ENCODE measurements around the gene NAIF1. TPM values are rescaled to one million over a fixed set of nuclear protein-coding genes. Genes with fewer than 3 reads are reported as not detected.

The NAIF1 gene
- polyA plus RNA-seq, 1 donor: 7.9 TPM

DNA sequence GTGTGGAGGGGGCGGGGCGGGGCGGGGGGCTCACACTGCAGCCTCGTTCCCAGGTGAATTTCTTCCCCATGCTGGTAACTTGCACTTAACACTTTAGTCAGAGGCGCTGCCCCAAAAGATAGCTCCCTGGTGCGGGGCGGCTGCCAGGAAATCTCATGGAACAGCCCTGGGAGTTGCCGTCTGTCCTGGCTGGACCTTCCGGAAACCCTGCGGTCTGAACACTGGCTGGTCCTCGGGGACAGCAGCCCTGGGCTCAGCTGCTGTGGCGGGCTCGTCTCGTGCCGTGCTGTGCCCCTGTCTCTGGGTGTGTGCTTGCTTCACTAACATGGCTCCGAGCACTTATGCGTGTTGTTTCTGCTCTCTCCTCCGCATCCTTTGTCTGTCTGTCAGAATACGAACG lies 34.6 kb upstream of the NAIF1 start:
- no CpG with 5 or more reads among the region's 20 CpGs for WGBS (ENCODE audit: insufficient coverage, low lambda C conversion rate)
- Histone ChIP-seq H3K27ac (ENCODE audit: low read length) (no peak overlapping the region), H3K4me1 (ENCODE audit: control insufficient read depth, insufficient read depth, low read length) (peaks cover 66% of the 10 kb centered on the region), H3K27me3 (ENCODE audit: control insufficient read depth, insufficient read depth, low read length) (no peaks in the 10 kb centered on the region), H3K4me3 (ENCODE audit: low read length) (no peak overlapping the region), H3K36me3 (ENCODE audit: control insufficient read depth, insufficient read depth, low read length) (peaks cover 48% of the 10 kb centered on the region), H3K9me3 (ENCODE audit: control insufficient read depth, low read depth, low read length) (no peaks in the 10 kb centered on the region)
- DNase-seq: no peak

DNA sequence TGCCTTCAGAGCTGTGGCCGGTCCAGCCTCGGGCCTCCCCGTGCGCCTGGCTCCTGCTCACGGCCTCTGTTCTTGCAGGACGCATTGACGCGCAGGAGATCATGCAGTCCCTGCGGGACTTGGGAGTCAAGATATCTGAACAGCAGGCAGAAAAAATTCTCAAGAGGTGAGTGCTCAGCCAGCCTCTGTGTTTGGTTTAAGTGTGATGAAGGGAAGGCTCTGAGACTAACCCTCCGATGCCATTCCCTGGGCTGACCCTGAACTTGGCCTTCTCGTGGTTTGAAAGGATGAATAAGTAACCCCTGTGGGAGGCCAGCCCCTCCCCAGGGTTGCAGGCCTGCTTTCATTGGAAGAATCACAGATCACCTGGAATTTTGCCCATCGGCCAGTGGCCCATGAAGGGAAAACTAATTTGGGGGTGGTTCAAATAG lies 34.1 kb upstream of the NAIF1 start:
- Histone ChIP-seq H3K4me3 (ENCODE audit: low read length) (no peak overlapping the region), H3K27ac (ENCODE audit: low read length) (no peak overlapping the region), H3K4me1 (ENCODE audit: control insufficient read depth, insufficient read depth, low read length) (peaks cover 66% of the 10 kb centered on the region), H3K9me3 (ENCODE audit: control insufficient read depth, low read depth, low read length) (no peaks in the 10 kb centered on the region), H3K36me3 (ENCODE audit: control insufficient read depth, insufficient read depth, low read length) (peaks cover 44% of the 10 kb centered on the region), H3K27me3 (ENCODE audit: control insufficient read depth, insufficient read depth, low read length) (no peaks in the 10 kb centered on the region)
- no peak for DNase-seq
- WGBS (ENCODE audit: insufficient coverage, low lambda C conversion rate): no CpG with 5 or more reads among the region's 12 CpGs

DNA sequence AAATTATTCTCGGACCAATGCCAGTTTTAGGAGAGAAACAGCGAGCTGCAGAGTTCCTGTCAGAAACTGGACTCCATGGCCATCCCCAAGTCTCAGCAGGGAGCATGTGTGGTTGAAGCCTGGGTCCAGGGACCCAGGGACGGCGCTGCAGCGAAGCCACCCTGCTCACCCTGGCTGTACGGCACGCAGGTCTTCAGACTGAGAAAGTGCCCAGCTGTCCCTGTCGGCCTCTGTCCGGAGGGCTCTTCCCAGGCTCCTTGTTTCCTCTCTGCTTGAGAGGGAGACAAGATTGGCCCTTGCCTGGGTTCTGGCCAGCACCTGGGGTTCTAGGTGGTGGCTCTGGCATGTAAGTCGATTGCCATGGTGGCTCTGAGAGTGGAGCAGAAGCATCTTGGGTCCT lies 33.5 kb upstream of the NAIF1 start:
- WGBS (ENCODE audit: insufficient coverage, low lambda C conversion rate): no CpG with 5 or more reads among the region's 10 CpGs
- Histone ChIP-seq H3K27me3 (ENCODE audit: control insufficient read depth, insufficient read depth, low read length) (no peaks in the 10 kb centered on the region), H3K4me3 (ENCODE audit: low read length) (no peak overlapping the region), H3K4me1 (ENCODE audit: control insufficient read depth, insufficient read depth, low read length) (peaks cover 62% of the 10 kb centered on the region), H3K27ac (ENCODE audit: low read length) (peak overlapping the region; percentile 97), H3K9me3 (ENCODE audit: control insufficient read depth, low read depth, low read length) (no peaks in the 10 kb centered on the region), H3K36me3 (ENCODE audit: control insufficient read depth, insufficient read depth, low read length) (peaks cover 37% of the 10 kb centered on the region)
- no peak for DNase-seq

DNA sequence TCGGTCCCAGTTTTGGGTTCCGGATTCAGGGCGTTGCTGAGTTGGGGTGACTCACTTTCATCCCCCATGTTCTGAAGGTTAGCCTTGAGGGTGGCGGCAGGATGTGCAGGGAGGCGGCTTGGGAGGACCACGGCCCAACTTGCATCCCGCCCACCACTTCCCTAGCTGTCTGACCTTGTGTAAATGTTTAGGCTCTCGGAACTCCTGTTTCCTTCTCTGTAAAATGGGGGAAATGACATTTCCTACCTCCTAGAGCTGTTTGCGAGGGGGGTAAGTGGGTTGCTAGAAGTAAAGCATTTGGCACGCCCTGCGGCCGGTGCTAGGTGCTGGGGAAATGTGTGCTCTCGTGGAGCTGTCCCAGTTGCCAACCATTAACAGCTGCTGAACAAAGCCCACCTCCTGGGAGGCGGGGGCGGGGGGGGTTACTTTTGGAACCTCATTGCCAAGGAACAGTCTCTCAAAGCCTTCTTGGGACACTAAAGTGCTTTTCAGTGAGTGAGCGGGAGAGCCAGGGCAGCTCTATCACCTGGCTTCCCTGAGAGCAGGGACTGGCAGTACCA lies 32.9 kb upstream of the NAIF1 start:
- H3K27ac ChIP-seq (ENCODE audit: low read length): peak overlapping the region; percentile 97
- WGBS (ENCODE audit: insufficient coverage, low lambda C conversion rate): no CpG with 5 or more reads among the region's 16 CpGs
- no peaks in the 10 kb centered on the region for H3K9me3 ChIP-seq (ENCODE audit: control insufficient read depth, low read depth, low read length)
- no peak for DNase-seq
- H3K36me3 ChIP-seq (ENCODE audit: control insufficient read depth, insufficient read depth, low read length): peaks cover 34% of the 10 kb centered on the region
- H3K27me3 ChIP-seq (ENCODE audit: control insufficient read depth, insufficient read depth, low read length): no peaks in the 10 kb centered on the region
- H3K4me3 ChIP-seq (ENCODE audit: low read length): peak overlapping the region; percentile 61
- H3K4me1 ChIP-seq (ENCODE audit: control insufficient read depth, insufficient read depth, low read length): peaks cover 58% of the 10 kb centered on the region

DNA sequence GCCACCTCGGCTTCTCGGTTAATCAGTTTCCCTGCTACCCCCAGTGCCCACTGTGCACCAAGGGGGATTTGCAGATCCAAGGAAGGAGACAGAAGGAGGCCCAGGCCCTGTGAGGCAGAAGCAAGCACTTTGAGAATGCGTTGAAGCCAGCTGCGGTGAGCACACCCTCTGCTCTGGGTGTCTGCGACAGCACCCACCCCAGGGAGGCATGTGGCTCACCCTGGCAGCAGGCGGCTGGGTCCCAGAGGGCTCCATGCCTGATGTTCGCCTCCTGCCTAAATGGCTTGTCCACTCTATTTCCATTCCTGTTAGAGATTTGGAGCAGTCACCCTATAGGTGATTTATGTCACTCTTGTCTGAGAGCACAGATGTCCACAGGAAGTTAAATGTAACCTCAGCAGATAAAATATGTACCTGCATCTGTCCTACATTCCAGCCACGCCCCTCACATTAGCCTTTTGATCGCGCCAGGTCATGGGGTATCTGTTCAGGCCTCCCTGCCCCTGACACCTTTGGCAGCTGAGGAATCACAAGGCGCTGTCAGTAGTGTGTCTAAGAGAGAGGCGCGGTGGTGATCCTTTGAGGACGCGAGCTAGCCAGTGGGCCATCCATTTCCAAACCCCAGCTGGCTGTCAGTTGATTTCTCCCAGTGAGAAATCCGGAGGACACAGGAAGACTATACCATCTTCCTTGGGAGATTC lies 32.3 kb upstream of the NAIF1 start:
- Histone ChIP-seq H3K27ac (ENCODE audit: low read length) (peak overlapping the region; percentile 97), H3K4me3 (ENCODE audit: low read length) (peak overlapping the region; percentile 61), H3K36me3 (ENCODE audit: control insufficient read depth, insufficient read depth, low read length) (peaks cover 34% of the 10 kb centered on the region), H3K4me1 (ENCODE audit: control insufficient read depth, insufficient read depth, low read length) (peaks cover 53% of the 10 kb centered on the region), H3K9me3 (ENCODE audit: control insufficient read depth, low read depth, low read length) (no peaks in the 10 kb centered on the region), H3K27me3 (ENCODE audit: control insufficient read depth, insufficient read depth, low read length) (no peaks in the 10 kb centered on the region)
- DNase-seq: peak; percentile 85 to 87
- no CpG with 5 or more reads among the region's 16 CpGs for WGBS (ENCODE audit: insufficient coverage, low lambda C conversion rate)

DNA sequence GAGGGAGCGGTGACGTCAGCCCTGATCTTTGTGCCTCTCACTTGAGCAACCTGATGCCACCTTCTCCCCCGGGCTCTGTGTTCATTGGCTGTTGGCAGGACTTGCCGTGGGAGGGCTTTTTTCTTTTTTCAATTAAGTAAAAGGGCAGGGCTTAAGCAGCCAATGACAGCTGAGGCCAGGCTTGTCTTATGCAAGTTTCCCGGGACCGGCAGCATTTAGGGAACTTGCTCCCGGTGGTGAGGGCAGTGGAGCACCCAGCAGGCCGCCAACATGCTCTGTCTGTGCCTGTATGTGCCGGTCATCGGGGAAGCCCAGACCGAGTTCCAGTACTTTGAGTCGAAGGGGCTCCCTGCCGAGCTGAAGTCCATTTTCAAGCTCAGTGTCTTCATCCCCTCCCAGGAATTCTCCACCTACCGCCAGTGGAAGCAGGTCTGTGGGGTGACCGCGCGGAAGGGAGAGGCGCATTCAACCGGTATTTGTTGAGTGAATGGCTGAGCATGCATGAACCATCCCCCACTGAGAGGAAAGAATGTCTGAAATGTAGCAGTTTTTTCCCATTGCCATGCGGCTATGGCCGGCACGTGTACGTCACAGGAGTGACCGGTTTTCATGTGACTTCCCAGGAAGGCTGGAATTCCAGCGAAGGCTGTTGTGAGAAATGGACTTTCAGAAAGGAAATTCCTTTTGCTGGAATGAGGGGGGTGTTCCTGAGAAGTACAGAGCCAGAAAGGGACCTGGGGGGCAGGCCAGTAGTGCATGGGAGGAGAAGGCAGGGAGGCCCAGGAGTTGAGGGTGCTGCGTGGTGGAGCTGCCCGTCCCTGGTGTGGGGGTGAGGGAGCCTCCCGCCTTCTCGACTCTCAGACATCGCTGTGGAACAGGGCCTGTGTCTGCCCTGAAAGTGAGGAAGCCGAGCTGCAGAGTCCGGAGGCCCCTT lies 31.4 kb upstream of the NAIF1 start:
- H3K27me3 ChIP-seq (ENCODE audit: control insufficient read depth, insufficient read depth, low read length): no peaks in the 10 kb centered on the region
- peaks cover 27% of the 10 kb centered on the region for H3K36me3 ChIP-seq (ENCODE audit: control insufficient read depth, insufficient read depth, low read length)
- WGBS (ENCODE audit: insufficient coverage, low lambda C conversion rate): no CpG with 5 or more reads among the region's 32 CpGs
- H3K4me3 ChIP-seq (ENCODE audit: low read length): peak overlapping the region; percentile 61
- peaks cover 45% of the 10 kb centered on the region for H3K4me1 ChIP-seq (ENCODE audit: control insufficient read depth, insufficient read depth, low read length)
- H3K27ac ChIP-seq (ENCODE audit: low read length): peak overlapping the region; percentile 97
- no peaks in the 10 kb centered on the region for H3K9me3 ChIP-seq (ENCODE audit: control insufficient read depth, low read depth, low read length)
- peak; percentile 97 to 98 for DNase-seq

DNA sequence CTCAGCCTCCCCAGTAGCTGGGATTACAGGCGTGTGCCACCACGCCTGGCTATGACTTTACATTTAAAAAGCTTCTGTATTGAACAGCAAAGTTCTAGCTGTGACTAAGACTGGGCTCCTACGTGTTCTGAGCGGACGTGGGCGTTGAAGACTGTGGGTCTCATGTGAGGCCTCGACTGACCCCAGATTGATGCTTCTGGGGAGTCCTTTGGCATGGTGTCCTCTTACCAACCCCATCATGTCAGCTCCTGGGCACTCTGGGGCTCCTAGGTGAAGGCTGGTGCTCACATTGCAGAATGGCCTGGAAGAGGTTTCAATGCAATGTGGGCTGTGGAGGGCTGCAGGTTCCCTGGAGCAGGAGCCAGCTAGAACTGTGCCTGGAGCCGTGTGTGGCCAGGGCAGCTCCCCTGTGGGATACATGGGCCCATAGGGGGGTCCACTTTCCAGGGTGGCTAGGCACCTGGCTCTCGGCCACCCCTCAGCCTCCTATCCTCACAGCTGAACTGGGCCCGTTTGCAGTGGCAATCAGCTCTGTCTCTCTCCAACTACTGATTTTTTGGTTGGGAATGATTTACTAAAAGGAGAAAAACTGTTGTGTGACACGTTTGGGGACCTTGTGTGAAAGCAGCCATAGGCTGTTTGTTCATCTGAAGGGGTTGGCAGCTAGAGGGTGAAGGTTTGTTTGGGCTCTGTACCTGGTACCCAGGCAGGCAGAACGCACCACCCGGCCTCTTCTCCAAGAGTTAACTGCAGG lies 30.6 kb upstream of the NAIF1 start:
- Histone ChIP-seq H3K27ac (ENCODE audit: low read length) (peak overlapping the region; percentile 97), H3K4me3 (ENCODE audit: low read length) (no peak overlapping the region), H3K4me1 (ENCODE audit: control insufficient read depth, insufficient read depth, low read length) (peaks cover 38% of the 10 kb centered on the region), H3K36me3 (ENCODE audit: control insufficient read depth, insufficient read depth, low read length) (peaks cover 19% of the 10 kb centered on the region), H3K9me3 (ENCODE audit: control insufficient read depth, low read depth, low read length) (no peaks in the 10 kb centered on the region), H3K27me3 (ENCODE audit: control insufficient read depth, insufficient read depth, low read length) (no peaks in the 10 kb centered on the region)
- no peak for DNase-seq
- WGBS (ENCODE audit: insufficient coverage, low lambda C conversion rate): no CpG with 5 or more reads among the region's 13 CpGs

DNA sequence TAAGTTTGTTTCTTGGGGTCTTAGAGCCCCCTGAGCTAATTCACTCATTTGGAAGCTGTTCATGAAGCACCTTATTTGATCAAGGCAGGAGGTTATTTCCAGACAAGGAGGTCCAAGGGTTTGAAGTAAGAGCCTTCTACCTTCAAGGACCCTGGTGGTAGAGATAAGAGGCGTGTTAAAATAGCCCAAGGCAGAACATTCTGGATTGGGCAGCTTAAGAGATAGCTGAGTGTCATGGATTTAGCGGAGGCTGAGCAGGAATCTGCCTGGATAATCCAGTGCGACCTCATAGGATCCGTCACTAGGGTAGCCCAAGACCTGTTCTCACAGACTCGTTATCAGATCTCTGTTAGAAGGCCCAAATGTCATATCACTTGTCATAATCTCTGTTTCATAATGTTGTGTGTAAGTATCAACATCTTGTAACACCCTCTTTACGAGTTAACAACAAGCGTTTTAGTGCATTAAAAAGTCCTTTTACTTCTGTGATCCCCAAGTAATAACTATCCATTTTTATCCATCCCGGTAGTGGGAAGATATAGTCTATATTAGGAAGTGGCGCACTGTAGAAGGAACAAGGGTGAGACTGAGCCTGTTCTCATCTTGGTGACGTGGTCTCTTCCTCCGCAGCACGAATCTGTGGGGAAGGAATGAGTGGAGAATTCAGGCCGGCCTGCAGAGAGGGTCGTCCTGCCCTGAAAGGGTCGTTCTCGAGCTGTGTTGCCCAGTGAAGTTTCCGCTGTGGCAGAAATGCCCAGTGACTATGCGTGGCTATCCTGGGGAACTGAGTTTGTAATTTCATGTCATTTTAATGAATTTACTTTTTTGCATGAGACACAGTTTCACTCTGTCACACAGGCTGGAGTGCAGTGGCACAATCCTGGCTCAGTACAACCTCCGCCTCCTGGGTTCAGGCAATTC lies 29.8 kb upstream of the NAIF1 start:
- no CpG with 5 or more reads among the region's 19 CpGs for WGBS (ENCODE audit: insufficient coverage, low lambda C conversion rate)
- Histone ChIP-seq H3K4me3 (ENCODE audit: low read length) (no peak overlapping the region), H3K9me3 (ENCODE audit: control insufficient read depth, low read depth, low read length) (no peaks in the 10 kb centered on the region), H3K27me3 (ENCODE audit: control insufficient read depth, insufficient read depth, low read length) (no peaks in the 10 kb centered on the region), H3K36me3 (ENCODE audit: control insufficient read depth, insufficient read depth, low read length) (peaks cover 10% of the 10 kb centered on the region), H3K27ac (ENCODE audit: low read length) (peak overlapping the region; percentile 97), H3K4me1 (ENCODE audit: control insufficient read depth, insufficient read depth, low read length) (peaks cover 37% of the 10 kb centered on the region)
- no peak for DNase-seq

DNA sequence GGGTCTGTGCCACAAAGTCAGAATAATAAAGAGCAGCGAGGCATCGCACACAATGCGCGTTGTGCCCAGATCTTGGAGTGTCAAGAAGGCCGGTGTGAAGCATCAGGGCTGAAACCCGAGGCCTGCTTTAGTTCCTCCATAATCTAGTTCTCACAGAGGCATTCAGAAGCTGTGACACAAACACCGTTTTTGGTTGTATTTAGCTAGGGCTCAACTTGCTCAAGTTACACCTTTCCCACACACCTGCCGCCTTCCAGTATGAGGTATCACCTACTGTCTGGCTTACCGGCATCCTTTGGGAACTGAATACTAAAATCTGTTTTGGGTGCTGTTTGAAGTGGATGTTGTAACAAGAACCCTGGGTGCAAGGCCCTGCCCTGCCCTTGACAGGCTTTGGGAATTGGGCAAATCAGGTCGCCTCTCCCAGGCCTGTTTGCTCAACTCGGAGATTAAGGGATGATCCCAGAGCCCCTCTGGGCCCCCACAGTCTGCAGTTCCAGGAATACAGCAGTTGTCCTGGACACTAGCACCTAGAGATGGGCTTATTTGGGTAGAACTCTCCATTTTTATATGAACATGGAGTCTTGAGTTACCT lies 27.9 kb upstream of the NAIF1 start:
- Histone ChIP-seq H3K36me3 (ENCODE audit: control insufficient read depth, insufficient read depth, low read length) (no peaks in the 10 kb centered on the region), H3K4me3 (ENCODE audit: low read length) (no peak overlapping the region), H3K27me3 (ENCODE audit: control insufficient read depth, insufficient read depth, low read length) (no peaks in the 10 kb centered on the region), H3K27ac (ENCODE audit: low read length) (peak overlapping the region; percentile 71), H3K4me1 (ENCODE audit: control insufficient read depth, insufficient read depth, low read length) (peaks cover 24% of the 10 kb centered on the region), H3K9me3 (ENCODE audit: control insufficient read depth, low read depth, low read length) (no peaks in the 10 kb centered on the region)
- WGBS (ENCODE audit: insufficient coverage, low lambda C conversion rate): 100% methylated on average over 1 of the region's 11 CpGs
- no peak for DNase-seq

All from large intestine (tissue), 3 donors.